K562 (cell line): Measurements from ENCODE around the gene DCTD. TPM values are rescaled to one million over a fixed set of nuclear protein-coding genes. Genes with fewer than 3 reads are reported as not detected.

Source experiments
- BCOR ChIP-seq: fragments of 450-650 bp; IDR thresholded peaks from 2 replicates; pipeline ENCODE4 v1.6.1; 2016
- LARP7 ChIP-seq: fragments of 450-650 bp; IDR thresholded peaks from 2 replicates; pipeline ENCODE4 v1.6.1; 2016
- polyA plus RNA-seq, 8 experiments: library from polyadenylated mRNA; depleted of rRNA in 4 of 8; stranded (reverse) in 5 of 8; unstranded in 3 of 8; fragments of >200 nt; fragmentation: Nextera tagmentation in 2 of 8; fragmentation: Illumina TruSeq in 1 of 8; extraction: Ambion mirVana in 2 of 8; extraction: Trizol in 1 of 8; gene quantifications; 2 replicates each; pipeline versions ENCODE4 v1.2.1 to v1.2.3, GENCODE V29; 2011 to 2014; ENCODE audit warnings: inconsistent platforms in 1 of 8, missing spikeins in 1 of 8
- total RNA-seq, 7 experiments: library from RNA; depleted of rRNA in 6 of 7; stranded (reverse); fragments of >200 nt in 6 of 7; fragmentation: Illumina TruSeq in 2 of 7; extraction: Trizol in 2 of 7; gene quantifications; 2 replicates each; pipeline versions ENCODE4 v1.2.1 to v1.2.3, GENCODE V29; 2011 to 2021; ENCODE audit warnings: low replicate concordance in 1 of 7
- TF ChIP-seq, protein P1 (sequence below): fragments of 450-650 bp; IDR thresholded peaks from 2 replicates; pipeline ENCODE4 v1.7.1; 2018; ENCODE audit warnings: mild to moderate bottlenecking, low read depth; ENCODE audit not compliant: partially characterized antibody
- TF ChIP-seq, protein P2 (sequence below): fragments of 450-650 bp; IDR thresholded peaks from 2 replicates; pipeline ENCODE4 v1.6.1; 2016; ENCODE audit warnings: low read depth
- TF ChIP-seq, protein P3 (sequence below): fragments of 450-650 bp; conservative IDR thresholded peaks from 2 replicates; pipeline ENCODE4 v1.6.1; 2016; ENCODE audit warnings: missing genetic modification characterization, low read depth, mild to moderate bottlenecking, control low read depth, missing compliant biosample characterization

DCTD gene
- total and polyA plus RNA-seq, 9 of the 15 experiments (the other 6 are each of a cell fraction or from before 2014, with no cell fraction given) = 38.7 to 114 (median 76.5) TPM

DNA sequence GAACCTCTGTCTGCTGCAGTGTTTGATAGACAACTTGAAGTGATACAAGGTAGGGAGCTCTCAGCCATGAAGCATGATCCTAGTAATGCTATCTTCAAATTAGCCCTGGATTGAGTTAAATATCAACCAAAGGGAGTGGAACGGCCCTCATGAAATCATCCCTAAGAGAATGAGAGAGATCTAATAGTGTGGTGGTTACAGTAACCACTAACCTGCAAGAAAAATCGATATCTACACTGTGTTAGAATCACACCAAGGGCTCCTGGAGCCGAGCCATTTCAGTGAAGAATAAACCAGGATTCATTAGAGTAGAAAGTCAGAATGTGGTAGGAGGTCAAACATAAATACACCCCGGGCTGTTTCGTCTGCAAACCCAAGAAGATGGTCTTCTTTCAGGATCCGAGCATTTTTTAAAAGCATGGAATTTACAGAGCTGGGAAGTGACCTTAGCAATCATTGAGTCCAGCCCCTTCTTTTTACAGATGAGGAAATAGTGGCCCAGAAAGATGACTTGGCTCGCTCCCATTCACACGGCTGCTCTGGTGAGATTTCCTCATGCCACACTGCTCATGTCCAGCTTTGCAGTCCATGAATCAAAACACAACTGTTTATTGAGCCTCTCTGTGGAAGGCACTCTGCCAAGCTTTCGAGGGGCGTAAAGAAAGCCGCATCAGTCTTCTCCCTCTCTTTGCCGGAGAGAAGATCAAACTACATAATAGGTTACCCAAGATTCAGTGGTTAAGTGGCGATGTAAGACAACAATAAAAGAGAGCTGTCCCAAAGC, 5.5 kb upstream of the DCTD start (continued):
- TF ChIP-seq, protein P1, sequence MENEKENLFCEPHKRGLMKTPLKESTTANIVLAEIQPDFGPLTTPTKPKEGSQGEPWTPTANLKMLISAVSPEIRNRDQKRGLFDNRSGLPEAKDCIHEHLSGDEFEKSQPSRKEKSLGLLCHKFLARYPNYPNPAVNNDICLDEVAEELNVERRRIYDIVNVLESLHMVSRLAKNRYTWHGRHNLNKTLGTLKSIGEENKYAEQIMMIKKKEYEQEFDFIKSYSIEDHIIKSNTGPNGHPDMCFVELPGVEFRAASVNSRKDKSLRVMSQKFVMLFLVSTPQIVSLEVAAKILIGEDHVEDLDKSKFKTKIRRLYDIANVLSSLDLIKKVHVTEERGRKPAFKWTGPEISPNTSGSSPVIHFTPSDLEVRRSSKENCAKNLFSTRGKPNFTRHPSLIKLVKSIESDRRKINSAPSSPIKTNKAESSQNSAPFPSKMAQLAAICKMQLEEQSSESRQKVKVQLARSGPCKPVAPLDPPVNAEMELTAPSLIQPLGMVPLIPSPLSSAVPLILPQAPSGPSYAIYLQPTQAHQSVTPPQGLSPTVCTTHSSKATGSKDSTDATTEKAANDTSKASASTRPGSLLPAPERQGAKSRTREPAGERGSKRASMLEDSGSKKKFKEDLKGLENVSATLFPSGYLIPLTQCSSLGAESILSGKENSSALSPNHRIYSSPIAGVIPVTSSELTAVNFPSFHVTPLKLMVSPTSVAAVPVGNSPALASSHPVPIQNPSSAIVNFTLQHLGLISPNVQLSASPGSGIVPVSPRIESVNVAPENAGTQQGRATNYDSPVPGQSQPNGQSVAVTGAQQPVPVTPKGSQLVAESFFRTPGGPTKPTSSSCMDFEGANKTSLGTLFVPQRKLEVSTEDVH = no peak
- TF ChIP-seq, protein P2, sequence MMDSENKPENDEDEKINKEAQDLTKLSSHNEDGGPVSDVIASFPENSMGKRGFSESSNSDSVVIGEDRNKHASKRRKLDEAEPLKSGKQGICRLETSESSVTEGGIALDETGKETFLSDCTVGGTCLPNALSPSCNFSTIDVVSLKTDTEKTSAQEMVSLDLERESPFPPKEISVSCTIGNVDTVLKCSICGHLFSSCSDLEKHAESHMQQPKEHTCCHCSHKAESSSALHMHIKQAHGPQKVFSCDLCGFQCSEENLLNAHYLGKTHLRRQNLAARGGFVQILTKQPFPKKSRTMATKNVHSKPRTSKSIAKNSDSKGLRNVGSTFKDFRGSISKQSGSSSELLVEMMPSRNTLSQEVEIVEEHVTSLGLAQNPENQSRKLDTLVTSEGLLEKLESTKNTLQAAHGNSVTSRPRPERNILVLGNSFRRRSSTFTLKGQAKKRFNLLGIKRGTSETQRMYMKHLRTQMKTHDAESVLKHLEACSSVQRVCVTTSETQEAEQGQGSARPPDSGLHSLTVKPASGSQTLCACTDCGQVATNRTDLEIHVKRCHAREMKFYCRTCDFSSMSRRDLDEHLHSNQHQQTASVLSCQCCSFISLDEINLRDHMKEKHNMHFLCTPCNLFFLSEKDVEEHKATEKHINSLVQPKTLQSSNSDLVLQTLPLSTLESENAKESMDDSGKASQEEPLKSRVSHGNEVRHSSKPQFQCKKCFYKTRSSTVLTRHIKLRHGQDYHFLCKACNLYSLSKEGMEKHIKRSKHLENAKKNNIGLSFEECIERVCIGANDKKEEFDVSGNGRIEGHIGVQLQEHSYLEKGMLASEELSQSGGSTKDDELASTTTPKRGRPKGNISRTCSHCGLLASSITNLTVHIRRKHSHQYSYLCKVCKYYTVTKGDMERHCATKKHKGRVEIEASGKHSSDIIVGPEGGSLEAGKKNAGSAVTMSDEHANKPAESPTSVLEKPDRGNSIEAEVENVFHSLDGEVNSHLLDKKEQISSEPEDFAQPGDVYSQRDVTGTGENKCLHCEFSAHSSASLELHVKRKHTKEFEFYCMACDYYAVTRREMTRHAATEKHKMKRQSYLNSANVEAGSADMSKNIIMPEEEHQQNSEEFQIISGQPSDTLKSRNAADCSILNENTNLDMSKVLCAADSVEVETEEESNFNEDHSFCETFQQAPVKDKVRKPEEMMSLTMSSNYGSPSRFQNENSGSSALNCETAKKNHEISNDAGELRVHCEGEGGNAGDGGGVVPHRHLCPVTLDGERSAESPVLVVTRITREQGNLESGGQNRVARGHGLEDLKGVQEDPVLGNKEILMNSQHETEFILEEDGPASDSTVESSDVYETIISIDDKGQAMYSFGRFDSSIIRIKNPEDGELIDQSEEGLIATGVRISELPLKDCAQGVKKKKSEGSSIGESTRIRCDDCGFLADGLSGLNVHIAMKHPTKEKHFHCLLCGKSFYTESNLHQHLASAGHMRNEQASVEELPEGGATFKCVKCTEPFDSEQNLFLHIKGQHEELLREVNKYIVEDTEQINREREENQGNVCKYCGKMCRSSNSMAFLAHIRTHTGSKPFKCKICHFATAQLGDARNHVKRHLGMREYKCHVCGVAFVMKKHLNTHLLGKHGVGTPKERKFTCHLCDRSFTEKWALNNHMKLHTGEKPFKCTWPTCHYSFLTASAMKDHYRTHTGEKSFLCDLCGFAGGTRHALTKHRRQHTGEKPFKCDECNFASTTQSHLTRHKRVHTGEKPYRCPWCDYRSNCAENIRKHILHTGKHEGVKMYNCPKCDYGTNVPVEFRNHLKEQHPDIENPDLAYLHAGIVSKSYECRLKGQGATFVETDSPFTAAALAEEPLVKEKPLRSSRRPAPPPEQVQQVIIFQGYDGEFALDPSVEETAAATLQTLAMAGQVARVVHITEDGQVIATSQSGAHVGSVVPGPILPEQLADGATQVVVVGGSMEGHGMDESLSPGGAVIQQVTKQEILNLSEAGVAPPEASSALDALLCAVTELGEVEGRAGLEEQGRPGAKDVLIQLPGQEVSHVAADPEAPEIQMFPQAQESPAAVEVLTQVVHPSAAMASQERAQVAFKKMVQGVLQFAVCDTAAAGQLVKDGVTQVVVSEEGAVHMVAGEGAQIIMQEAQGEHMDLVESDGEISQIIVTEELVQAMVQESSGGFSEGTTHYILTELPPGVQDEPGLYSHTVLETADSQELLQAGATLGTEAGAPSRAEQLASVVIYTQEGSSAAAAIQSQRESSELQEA = no peak
- TF ChIP-seq, protein P3, sequence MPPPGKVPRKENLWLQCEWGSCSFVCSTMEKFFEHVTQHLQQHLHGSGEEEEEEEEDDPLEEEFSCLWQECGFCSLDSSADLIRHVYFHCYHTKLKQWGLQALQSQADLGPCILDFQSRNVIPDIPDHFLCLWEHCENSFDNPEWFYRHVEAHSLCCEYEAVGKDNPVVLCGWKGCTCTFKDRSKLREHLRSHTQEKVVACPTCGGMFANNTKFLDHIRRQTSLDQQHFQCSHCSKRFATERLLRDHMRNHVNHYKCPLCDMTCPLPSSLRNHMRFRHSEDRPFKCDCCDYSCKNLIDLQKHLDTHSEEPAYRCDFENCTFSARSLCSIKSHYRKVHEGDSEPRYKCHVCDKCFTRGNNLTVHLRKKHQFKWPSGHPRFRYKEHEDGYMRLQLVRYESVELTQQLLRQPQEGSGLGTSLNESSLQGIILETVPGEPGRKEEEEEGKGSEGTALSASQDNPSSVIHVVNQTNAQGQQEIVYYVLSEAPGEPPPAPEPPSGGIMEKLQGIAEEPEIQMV (tag) = no peak
- TF ChIP-seq LARP7 (no peak), BCOR (no peak)
